Glutamatergic neuron (in vitro differentiated cells): Measurements from ENCODE around the gene IL16. TPM values are rescaled to one million over a fixed set of nuclear protein-coding genes. Genes with fewer than 3 reads are reported as not detected.

ENCODE experiments used
- DNase-seq: peaks from one replicate; pipeline ENCODE4 v3.0.0; 2022
- H3K27ac Mint-ChIP-seq: one replicate; pipeline ENCODE4 v1.8.0; 2020; ENCODE audit warnings: mild to moderate bottlenecking, mixed read lengths, inconsistent platforms; ENCODE audit not compliant: unreplicated experiment
- H3K27me3 Mint-ChIP-seq: one replicate; pipeline ENCODE4 v1.8.0; 2020; ENCODE audit warnings: mild to moderate bottlenecking, moderate library complexity, mixed read lengths, inconsistent platforms; ENCODE audit not compliant: unreplicated experiment
- H3K36me3 Mint-ChIP-seq: one replicate; pipeline ENCODE4 v1.8.0; 2020; ENCODE audit warnings: mild to moderate bottlenecking, mixed read lengths, inconsistent platforms; ENCODE audit not compliant: unreplicated experiment
- H3K4me1 Mint-ChIP-seq: one replicate; pipeline ENCODE4 v1.8.0; 2020; ENCODE audit warnings: mild to moderate bottlenecking, low read depth, mixed read lengths, inconsistent platforms; ENCODE audit not compliant: unreplicated experiment
- H3K4me3 Mint-ChIP-seq: one replicate; pipeline ENCODE4 v1.8.0; 2020; ENCODE audit warnings: mild to moderate bottlenecking, mixed read lengths, inconsistent platforms; ENCODE audit not compliant: unreplicated experiment
- H3K9me3 Mint-ChIP-seq: one replicate; pipeline ENCODE4 v1.8.0; 2020; ENCODE audit warnings: mild to moderate bottlenecking, moderate library complexity, mixed read lengths, inconsistent platforms; ENCODE audit not compliant: unreplicated experiment
- CTCF ChIP-seq: fragments of 200-600 bp; sonication (generic); IDR thresholded peaks from one replicate; pipeline ENCODE4 v1.5.0; 2021; ENCODE audit not compliant: partially characterized antibody, unreplicated experiment
- total RNA-seq: library from RNA; stranded (reverse); fragmentation: NEBNext Ultra II Directional; extraction: Animal tissue kit (Norgen Biotek cat#: 25700); gene quantifications from one replicate; pipeline ENCODE4 v1.2.1, GENCODE V29; 2021; ENCODE audit not compliant: unreplicated experiment

The IL16 gene
- total RNA-seq, 1 donor from 2014 or later: 0.27 TPM

DNA sequence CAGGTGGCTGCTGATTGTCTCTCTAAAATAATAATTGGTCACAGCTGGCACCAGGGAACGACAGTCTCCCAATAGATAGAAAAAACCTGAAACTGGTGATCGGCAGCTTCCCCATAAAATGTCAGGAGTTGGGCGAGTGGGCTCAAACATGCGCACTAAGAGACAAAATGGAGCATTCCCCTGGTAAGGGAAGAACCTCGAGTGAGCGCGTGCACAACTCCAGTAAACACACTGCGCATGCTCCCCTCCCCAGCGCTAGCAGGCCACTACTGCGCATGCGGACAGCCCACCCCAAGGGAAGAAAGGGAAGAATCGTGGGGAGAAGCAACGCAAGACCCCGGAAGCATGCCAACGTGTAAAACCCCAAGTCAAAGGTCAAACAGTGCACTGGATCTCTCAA is 134.9 kb downstream of the IL16 start:
- TF ChIP-seq CTCF: no peak
- DNase-seq: no peak
- H3K4me1 Mint-ChIP-seq: peaks cover 14% of the 10 kb centered on the region
- no peak overlapping the region for H3K27ac Mint-ChIP-seq
- peaks cover 2% of the 10 kb centered on the region for H3K27me3 Mint-ChIP-seq
- H3K36me3 Mint-ChIP-seq: no peaks in the 10 kb centered on the region
- H3K4me3 Mint-ChIP-seq: no peak overlapping the region
- no peaks in the 10 kb centered on the region for H3K9me3 Mint-ChIP-seq

DNA sequence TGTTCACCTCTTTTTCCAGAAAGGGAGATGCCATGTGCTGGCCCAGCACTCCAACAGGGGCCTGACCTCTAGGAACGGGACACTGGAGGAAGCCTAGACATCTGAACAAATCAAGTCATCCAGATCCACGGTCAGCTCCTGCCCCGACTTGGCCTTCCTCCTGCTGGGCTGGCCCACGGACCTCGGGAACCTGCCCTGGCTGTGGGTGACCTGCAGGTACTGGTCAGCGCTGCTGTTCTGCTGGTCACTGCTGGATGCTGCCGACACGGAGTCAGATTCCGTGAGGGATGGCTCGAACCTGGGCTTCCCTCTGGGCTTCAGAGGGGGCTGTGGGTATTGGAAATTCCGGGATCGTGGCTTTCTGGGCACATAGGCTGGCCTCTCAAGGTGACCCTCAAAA is 135.6 kb downstream of the IL16 start:
- H3K27ac Mint-ChIP-seq: no peak overlapping the region
- no peak for TF ChIP-seq CTCF
- H3K36me3 Mint-ChIP-seq: no peaks in the 10 kb centered on the region
- no peak for DNase-seq
- H3K4me3 Mint-ChIP-seq: no peak overlapping the region
- no peaks in the 10 kb centered on the region for H3K9me3 Mint-ChIP-seq
- H3K27me3 Mint-ChIP-seq: peaks cover 2% of the 10 kb centered on the region
- H3K4me1 Mint-ChIP-seq: peaks cover 14% of the 10 kb centered on the region

DNA sequence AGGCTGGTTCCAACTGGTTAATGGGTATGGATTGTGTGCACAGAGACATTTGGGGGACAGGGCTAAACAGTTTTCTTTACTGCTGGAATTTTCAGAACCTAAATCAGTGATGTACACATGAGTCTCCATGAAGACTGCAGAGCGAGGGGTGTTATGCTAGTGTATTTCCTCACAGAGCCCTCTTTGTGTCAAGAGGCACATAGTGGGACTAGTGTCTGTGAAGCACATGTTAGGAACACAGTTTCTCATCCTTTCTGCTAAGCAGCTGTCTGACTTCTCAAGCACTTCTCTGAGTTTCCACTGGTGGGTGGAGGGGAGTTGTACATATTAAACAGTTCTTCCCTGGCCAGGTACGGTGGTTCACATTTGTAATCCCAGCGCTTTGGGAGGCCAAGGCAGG is 136.7 kb downstream of the IL16 start:
- no peak for DNase-seq
- Mint-ChIP-seq H3K9me3 (no peaks in the 10 kb centered on the region), H3K27ac (no peak overlapping the region), H3K4me3 (no peak overlapping the region), H3K27me3 (peaks cover 2% of the 10 kb centered on the region), H3K4me1 (peaks cover 14% of the 10 kb centered on the region), H3K36me3 (no peaks in the 10 kb centered on the region)
- TF ChIP-seq CTCF: no peak

- peaks cover 3% of the 10 kb centered on the region for H3K27me3 Mint-ChIP-seq
- DNase-seq: no peak
- H3K27ac Mint-ChIP-seq: no peak overlapping the region
- H3K4me3 Mint-ChIP-seq: no peak overlapping the region
- H3K9me3 Mint-ChIP-seq: peaks cover 2% of the 10 kb centered on the region
- peaks cover 14% of the 10 kb centered on the region for H3K4me1 Mint-ChIP-seq
- TF ChIP-seq CTCF: no peak
- H3K36me3 Mint-ChIP-seq: no peaks in the 10 kb centered on the region
Observed at GRCh38 chr15:81334768-81335435, 138.2 kb downstream of the IL16 start.

DNA sequence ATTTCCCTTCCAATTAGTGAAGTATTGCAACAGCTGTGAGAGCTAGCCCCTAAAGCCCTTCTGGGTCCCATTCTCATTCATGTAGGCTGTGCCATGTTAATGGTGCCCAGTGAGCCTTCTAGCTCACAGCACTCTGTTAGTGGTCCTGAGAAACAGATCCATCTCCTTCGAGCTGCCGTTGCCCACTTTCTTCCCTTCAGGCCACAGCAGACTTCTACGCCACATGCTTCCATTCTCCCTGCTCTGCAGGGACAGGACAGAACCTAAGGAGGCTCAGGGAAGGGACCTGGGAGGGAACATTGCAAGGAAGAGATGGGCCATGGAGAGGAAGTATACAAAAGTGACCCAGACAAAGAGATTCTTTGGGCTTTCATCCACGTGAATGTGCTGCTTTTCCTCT is 139.0 kb downstream of the IL16 start:
- H3K4me1 Mint-ChIP-seq: peaks cover 14% of the 10 kb centered on the region
- no peak for TF ChIP-seq CTCF
- H3K4me3 Mint-ChIP-seq: no peak overlapping the region
- peaks cover 3% of the 10 kb centered on the region for H3K27me3 Mint-ChIP-seq
- H3K27ac Mint-ChIP-seq: no peak overlapping the region
- peaks cover 2% of the 10 kb centered on the region for H3K9me3 Mint-ChIP-seq
- H3K36me3 Mint-ChIP-seq: no peaks in the 10 kb centered on the region
- no peak for DNase-seq
